SIG-M5 treated with dmso at 0.1 percent for 504 hours (cell line): ENCODE measurements around the gene GJA9.

ENCODE experiments used
- DNase-seq: peaks from one replicate; lab custom pipeline; 2025; ENCODE audit not compliant: unreplicated experiment; lab: John Stamatoyannopoulos, UW

The GJA9 gene

DNA sequence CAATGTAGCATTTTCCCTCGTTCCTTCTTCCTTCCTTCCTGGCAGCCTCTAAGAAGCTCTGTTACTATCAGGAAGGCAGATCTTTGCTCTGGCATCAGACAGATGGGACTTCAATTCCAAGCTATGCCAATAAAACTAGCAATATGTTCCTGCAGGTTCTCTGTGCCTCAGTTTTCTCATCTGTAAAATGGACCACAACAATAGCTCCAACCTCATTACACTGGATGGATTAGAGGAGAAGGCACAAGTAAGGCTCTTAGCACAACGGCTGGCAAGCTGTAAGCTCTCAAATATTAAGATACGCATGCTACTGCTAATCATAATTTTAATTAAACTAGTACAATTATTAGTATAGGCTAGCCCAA is 49.0 kb downstream of the GJA9 start:
- no peak for DNase-seq

DNA sequence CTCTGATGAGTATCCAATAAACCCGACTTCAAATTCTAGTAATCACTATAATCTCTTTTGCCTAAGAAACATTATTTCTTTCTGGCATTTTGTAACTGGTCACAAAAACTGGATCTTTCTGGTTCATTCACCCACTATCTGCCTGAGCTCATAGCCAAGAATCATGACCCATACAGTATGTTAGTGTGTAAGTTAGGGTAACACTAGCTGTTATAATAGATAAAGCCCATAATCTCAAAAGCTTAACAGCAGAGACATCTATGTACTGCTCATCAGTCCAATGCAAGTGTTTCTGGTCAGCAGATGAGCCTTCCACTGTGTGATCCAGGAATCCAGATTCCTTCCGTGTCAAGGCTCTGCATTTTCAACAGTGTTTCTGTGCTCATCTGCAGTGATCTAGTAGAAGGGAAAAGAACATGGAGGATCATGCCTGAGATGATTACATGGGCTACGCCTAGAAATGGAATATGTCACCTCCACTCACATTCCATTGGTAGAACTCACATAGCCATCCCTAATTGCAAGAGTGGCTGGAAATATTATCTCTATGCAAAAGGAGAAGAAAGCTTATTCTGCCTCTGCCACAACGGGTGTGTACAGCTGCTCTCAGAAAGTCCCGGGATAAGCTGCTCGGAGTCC is 49.5 kb downstream of the GJA9 start:
- DNase-seq: no peak

DNA sequence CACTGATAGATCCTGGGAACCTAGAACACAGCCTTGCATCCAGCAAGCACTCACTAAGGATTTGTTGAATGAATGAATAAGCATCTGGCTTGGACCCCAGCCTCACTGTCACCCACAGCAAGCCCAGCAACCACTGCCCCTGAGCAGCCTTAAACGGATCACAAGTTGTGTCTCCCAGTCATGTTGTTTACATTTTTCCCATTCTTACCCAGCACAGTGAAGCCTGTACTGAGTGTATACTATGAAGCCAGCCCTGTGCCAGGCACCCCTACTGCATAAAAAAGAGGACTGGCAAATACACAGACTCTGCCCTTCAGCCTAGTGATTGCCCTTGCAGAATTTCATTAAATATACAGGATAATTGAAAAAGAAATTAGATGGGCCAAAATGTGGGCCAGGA is 52.0 kb downstream of the GJA9 start:
- no peak for DNase-seq

DNA sequence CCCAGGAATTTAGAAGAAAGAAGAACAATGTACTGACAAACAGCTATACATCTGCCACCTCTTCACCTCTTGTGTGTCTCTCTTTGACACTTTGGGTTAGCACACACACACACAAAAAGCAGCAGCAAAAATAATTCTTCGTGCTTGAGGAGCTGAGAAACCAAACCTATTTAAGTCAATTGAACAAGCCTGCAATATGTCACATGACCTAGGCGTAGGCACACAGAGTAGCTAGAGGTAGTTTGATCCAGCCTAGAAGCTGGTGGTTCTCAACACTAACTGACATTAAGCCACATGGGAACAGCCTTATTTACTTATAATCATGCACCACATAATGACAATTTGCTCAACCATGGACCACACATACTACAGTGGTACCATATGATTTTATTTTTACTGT is 54.1 kb downstream of the GJA9 start:
- DNase-seq: no peak

DNA sequence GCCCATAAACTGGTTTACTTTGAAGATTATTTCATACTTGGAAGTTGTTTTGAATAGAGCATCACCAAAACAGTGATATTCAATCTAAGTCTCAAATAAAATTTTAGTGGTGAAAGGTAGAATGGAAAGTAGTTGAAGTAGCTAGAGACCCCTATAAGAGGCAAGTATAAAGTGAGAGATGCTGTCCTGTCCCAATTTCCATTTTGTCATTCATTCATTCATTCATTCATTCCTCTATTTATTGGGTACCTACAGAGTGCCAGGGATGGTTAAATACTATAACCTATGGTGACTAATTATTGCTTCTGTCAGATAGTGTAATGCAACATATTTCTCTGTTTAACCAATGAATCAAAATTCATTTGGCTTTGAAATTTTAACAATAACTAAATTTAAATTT is 54.5 kb downstream of the GJA9 start:
- no peak for DNase-seq

DNA sequence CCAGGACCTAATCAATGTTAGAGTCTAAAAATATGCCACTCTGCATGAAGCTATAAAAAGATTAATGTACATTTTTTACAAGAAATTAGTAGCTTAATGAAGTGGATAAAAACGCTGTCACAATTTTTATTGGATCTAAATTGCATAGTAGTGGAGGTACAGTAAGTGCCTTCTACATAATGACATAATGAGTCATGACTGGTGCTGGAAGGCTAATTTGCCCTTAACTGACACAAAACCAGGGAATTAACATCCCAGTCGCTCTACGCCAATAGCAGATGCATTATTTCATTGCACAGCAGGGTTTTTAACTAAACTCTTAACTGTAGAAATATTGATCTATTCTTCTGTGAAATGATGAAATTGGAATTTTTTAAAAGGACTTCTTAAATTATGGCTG is 55.1 kb downstream of the GJA9 start:
- no peak for DNase-seq
